ENCODE measurements around the gene ARMC9.

ARMC9 gene

DNA sequence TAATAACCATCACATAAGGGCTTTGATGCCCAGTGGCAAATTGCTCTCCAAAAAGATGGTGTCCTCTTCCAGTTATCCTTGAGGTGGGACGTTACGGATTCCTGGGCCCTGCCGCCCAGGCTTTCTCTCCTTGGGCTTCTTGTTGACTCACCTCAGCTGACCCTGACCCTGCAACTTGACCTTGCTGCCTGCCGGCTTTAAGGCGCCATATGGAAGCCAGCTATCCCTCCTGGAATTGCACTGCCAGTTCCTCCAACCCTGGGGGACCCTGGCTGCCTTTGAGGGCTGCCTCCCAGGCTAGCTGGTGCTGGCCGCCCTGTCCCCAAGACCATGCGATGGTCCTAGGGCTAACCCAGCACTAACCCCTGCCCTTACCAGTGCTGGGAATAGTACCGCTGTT is 168.7 kb downstream of the ARMC9 start:
- no peak for DNase-seq

DNA sequence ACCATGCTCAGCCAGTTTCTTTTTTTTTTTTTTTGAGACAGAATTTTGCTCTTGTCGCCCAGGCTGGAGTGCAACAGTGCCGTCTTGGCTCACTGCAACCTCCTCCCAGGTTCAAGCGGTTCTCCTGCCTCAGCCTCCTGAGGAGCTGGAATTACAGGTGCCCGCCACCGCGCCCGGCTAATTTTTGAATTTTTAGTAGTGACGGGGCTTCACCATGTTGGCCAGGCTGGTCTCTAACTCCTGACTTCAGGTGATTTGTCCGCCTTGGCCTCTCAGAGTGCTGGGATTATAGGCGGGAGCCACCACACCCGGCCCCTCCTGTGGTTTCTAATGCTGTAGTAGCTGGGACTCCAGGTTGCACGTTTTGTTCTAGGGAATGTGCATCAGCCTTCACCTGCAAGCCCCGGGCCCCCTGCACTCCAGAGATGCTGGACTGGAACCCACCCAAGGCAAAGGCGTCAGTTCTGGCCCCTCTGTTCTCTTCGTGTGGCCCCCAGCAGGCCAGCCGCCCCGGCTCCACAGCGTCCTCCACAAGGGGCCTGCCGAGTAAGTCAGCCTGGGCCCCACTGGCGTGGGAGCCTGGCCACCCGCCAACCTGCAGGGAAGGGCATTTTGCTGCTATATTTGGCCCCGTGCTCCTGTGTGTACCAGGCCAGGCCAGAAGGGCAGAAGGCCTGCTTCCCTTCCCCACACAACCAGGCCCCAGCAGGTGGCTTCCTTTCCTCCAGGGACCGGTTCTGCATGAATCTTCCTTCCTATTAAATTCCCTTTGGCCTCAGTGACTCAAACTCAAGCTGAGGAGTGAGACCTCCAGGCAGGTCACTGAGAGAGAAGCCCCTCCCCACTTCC is 171.4 kb downstream of the ARMC9 start:
- no peak for DNase-seq

DNA sequence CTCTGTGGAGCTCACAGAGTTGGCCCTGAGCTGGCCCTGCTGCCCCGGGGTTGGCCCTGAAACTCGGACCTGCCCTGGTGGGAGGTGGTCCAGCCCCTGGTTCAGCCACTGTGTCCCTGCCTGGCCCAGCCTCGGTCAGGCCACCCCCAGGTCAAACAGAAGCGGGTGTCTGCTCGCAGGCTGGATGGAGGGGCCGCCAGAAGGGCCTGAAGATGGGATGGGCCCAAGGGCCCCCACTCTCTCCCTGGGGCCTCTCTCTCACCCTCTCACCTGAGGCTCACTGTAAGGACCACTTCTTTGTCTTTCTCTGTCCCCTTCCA is 172.0 kb downstream of the ARMC9 start:
- DNase-seq: no peak

DNA sequence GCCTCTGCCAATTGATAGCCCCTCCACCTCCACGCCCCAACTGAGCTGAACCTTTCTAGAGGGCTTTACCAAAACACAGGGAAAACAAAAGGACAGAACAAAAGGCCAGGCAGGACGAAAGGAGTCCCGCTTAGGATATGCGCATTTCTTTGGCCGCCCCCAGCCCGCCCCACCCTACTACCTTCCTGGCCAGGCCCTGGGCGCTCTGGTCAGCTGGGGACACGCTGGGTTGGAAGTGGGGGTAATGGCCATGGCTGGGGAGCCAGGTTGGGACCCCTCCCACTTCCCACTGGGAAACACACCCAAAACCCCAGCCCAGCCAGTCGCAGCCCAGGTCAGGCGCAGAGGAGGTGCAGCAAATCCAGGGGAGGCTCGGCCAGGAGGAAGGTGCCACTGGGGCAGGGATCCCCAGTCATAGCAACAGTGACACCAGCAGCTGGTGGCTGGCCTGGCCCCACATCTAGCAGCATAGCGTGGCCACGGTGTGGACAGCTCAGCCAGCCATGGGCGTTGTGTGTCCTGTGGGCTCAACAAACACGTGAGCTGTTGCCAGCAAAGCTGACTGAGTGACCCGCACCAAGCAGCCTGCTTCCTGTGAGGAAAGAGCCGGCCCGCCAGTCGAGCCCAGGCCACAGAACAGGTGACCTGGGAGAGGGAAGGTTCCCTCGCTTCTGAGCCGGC is 172.5 kb downstream of the ARMC9 start:
- no peak for DNase-seq

DNA sequence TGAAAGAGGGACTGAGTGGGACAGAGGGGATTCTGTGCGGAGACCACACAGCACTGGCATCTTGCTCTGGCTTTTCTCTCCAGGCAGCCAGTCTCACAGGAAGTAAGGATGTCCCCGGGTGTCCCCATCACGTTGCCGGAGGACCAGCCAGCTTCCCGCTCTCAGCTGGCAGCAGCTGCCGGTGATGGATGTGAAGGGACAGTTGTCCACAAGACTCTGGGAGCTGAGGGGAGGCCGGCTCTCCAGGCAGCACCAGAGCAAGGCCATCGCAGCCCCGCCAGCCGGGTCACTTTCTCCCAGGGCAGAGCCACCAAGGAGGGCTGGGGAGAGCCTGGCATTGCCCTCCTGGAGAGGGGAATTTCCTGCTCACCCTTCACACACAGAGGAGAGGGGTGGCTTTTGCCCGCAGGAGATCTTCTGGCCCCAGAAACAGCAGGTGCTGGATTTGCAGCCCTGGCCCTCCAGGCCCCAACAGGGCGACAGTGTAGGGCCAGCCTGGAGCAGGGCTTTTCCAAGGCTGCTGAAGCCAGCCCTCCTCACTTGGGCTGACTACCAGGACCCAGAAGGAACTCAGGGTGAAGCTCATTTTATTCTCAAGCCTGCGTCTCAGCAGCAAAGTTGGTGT is 173.1 kb downstream of the ARMC9 start:
- no peak for DNase-seq

DNA sequence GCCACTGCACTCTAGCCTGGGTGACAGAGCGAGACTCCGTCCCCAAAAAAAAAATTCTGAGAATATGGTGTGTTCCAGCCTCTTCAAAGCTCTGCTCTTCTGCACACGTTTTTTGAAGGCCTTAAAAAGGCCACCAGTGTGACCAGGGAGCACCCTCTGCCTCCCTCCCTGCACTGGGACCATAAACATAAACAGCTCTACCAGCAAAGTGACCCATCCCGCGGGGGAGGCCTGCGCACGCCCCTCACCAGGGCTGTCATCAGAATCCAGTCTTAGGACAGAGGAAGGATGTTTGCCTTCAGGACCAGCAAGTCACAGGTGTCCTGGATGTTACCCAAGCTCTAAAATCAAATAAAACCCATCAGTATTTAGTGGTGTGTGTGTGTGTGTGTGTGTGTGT is 173.9 kb downstream of the ARMC9 start:
- DNase-seq: no peak

DNA sequence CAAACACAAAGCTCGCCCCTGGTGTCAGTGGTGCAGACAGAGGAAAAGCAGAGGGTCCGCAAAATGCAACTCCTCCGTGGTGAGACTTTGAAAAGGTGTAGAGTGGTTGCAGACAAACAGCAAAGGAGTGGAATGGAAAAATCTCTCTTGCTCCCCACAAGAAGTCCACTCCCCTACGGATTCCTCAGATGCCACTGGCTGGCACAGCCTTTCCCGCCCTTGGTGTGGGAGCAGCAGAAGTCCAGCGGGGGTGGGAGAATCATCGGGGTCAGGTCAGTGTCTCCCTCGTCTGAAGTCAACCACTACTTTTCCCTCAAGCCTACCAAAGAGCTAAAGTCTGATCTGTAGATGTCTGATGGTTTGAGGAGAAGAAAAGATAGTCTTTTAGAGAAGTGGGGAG is 174.8 kb downstream of the ARMC9 start:
- no peak for DNase-seq

DNA sequence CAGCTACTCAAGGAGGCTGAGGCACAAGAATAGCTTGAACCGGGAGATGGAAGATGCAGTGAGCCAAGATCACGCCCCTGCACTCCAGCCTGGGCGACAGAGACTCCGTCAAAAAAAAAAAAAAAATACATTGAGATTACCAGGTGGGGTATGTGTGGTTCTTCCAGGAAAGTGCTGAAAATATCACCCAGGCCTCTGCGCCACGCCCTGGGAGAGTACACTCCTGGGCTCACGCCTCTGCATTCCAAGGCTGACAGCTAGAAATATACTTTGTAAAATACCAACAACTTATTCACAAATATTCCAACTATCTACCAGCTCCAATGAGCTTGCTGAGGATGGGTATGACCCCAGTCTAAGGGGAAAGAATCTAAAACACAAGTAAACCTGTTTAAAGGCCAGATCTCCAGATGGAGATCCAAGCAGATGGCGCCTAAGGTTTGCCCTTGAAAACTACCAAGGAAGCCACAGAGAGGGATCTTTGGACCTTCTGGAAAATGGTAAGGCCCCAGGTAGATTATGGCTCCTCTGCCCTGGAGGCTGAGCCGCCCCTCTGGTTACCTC is 175.4 kb downstream of the ARMC9 start:
- no peak for DNase-seq

DNA sequence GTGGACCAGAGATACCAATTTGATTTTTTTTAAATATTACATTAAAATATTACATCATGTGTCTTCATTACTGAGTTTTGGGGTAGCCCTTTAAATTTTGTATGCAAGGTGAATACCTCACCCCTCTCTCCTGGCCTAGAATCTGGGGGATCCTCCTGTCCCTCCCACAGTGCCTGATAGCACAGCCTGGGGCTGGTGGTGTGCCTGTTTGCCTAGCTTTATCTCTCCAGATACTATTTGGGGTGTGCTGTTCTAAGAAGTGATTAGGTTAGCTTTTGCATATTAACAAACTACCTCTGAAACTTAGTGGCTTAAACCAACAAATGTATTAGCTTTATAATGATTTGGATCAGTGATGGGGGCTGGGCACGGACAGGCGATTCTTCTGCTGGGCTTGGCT is 176.3 kb downstream of the ARMC9 start:
- DNase-seq: no peak

DNA sequence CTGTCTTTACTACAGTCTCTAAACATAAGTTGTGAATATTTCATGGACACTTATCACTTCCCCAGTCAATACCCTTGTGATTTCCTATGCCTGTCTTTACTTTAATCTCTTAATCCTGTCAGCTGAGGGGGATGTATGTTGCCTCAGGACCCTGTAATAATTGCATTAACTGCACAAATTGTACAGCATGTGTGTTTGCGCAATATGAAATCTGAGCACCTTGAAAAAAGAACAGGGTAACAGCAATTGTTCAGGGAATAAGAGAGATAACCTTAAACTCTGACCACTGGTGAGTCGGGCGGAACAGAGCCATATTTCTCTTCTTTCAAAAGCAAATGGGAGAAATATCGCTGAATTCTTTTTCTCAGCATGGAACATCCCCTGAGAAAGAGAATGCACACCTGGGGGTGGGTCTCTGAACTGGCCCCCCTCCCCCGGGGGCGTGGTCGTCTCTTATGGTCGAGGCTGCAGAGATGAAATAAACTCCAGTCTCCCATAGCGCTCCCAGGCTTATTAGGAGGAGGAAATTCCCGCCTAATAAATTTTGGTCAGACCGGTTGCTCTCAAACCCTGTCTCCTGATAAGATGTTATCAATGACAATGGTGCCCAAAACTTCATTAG is 177.7 kb downstream of the ARMC9 start:
- DNase-seq: peak in 1 of 2 experiments; percentile 69

DNA sequence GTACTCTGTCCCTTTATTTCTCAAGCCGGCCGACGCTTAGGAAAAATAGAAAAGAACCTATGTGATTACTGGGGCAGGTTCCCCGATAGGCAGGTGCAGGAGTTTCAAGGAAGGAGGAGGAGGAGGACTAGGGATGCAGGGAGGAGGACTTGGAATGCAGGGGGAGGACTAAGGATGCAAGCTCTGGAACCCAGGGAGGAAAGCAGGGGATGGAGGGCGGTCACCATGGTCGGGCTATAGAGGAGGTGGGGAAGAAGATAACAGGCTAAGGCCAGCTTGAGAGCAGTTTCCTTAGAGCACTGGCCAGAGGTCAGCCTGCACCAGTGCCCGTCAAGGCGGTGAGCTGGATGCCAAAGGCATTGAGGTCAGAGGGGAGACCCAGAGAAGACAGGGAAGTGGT is 178.4 kb downstream of the ARMC9 start:
- no peak for DNase-seq

DNA sequence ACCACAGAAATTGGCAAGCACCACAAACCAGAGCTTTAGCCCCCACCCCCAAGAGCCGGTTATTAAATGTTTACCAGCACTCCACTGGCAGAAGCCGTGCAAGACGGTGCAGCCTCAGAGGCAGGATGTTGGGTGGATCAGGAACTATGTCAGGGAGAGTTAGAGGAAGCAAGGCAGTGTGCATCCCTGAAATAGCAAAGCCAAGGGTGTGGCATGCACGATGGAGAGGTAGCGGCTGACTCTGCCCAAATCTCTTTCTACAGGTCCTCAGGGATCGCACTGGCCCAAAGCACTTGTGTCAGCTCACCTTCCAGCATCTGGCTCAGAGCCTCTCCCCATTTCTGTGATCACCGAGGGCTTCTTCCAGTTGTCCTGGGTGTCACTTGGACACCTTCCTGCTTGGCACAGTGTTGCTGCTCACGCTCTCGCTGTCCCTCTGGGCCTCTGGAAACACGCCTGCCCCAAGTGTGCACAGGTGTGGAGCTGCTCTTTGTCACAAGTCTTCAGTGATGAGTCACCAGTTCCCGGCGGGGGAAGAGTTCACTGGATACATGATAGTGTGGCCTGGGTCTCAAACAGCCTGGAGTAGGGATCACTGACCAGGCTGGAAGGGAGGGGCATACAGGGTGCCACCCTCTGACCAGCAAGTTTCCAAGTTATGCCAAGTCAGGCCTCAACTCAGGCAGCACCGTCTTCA is 179.7 kb downstream of the ARMC9 start:
- no peak for DNase-seq

DNA sequence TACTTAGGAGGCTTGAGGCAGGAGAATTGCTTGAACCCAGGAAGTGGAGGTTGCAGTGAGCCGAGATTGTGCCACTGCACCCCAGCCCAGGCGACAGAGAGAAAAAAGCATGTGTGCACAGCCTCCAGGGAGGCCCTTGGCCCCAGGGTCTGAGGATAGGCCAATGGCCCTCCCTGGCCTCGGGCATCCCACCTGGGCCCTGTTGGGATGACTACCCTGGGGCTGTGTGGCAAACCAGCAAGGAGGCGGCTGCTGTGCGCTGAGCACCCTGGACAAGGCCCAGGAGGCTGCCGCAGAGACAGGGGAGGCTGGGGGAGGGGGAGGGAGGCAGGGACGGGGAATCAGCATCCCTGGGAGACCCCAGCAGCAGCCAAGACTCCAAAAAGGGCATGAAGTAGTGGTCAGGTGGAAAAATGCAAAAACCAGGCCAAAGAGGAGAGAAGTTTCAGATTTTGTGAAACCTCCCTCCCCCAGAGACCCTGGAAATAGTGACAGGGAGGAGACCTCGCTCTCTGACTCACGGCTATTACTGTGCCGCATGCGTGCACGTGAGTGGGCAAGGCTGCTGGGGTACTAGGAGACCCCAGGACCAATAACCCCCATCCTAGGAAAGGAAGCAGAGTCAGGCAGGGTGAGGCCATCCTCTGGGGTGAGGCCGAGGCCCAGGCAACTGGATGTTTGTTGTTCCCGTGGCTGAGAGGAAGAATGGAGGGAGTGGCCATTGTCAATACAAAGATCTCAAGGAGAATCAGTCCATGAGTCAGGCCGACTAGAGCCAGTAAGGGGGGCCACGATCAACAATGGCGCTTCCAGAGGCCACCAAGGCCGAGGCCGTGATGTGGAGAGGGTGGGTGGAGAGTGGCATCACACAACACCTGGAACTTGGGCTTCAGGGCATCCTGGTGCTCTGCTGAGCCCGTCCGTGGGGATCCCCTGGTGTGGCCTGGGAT is 181.1 kb downstream of the ARMC9 start:
- DNase-seq: no peak

DNA sequence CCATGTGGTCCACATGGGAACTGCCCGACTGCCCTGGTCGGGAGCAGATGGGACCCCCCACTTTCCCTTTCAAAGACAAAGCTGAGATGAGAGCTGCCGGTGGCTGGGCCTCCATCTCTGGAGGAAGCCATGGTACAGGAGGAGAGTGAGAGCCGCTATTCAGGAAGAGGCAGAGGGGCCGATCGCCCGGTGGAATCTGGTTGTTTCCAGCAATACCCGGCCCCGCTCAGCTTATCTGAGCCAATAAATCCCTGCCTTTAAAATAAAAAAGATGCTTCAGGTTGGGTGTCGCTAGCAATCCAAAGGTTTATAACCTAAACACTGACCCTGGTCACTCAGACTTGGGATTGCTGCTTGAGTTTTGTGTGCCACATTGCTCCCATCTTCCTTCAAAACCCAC is 181.9 kb downstream of the ARMC9 start:
- no peak for DNase-seq

DNA sequence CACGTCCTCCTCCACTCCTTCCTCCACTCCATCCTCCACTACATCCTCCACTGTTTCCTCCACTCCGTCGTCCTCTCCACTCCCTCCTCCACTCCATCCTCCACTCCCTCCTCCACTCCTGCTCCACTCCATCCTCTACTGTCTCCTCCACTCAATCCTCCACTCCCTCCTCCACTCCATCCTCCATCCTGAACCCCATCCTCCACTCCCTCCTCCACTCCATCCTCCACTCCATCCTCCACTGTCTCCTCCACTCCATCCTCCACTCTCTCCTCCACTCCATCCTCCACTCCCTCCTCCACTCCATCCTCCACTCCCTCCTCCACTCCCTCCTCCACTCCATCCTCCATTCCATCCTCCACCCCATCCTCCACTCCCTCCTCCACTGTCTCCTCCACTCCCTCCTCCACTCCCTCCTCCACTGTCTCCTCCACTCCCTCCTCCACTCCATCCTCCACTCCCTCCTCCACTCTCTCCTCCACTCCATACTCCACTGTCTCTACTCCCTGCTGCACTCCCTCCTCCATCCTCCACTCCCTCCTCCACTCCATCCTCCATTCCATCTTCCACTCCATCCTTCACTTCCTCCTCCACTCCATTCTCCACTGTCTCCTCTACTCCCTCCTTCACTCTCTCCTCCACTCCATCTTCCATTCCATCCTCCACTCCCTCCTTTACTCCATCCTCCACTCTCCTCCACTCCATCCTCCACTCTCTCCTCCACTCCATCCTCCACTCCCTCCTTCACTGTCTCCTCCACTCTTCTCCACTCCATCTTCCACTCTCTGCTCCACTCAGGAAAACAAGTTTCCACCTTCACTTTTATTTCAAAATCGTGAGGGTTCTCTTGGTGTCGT is 182.8 kb downstream of the ARMC9 start:
- DNase-seq: no peak

DNA sequence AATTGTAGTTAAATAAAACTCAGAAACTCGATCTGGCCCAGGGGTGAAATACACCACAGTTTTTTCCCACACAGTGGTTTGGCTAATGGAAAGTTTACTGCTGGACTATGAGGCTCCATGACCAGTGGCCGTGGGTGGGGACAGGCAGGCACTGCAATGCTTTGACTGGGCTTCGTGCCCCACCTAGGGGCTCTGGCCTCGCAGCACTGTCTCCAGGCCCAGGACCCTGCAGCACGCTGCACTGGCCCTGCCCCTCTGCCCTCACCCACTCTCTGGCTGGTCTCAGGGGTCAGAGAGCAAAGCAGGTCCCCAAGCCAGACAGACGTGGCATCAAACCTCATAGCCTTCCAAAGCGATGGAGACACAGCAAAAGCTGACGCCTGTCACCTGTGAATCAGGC is 183.7 kb downstream of the ARMC9 start:
- DNase-seq: no peak

DNA sequence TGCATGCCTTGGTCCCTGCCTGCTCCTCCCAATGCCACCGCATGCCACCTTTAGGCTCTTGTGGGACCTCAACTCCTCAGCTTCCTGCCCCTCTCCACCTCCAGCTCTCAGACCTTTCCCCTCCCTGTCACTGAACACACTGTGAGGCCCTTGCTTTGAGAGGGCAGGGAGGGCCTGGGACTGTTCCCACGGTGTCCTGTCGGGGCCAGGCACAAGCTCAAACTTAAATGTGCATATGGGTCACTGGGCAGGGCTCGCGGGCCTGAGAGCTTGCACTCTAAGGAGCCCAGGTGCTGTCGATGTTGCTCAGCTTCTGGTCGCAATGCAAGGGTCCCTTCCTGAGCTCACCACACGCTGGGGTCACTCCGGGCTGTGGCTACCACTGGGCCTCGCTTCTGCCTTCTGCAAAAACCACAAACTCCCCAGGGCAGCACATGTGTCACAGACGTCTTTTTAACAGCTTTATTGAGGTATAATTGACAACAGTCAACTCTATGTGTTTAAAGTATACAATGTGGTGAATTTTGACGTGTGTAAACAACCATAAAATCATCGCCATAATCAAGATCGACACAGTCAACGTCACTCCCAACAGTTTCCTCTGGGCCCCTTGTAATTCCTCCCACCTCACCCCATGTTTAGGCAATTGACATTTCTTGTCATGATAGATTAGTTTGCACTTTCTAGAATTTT is 185.1 kb downstream of the ARMC9 start:
- DNase-seq: no peak

DNA sequence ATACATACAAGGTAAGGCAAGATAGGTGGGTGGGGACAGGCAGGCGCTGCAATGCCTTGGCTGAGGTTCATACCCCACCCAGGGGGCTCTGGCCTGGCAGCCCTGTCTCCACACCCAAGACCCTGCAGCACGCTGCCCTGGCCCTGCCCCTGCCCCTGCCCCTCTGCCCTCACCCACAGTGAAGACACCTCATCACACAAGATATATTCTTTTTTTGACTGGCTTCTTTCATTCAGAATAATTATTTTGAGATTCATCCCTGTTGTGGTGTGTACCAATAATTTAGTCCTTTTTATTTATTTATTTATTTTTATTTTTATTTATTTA is 185.6 kb downstream of the ARMC9 start:
- DNase-seq: no peak

DNA sequence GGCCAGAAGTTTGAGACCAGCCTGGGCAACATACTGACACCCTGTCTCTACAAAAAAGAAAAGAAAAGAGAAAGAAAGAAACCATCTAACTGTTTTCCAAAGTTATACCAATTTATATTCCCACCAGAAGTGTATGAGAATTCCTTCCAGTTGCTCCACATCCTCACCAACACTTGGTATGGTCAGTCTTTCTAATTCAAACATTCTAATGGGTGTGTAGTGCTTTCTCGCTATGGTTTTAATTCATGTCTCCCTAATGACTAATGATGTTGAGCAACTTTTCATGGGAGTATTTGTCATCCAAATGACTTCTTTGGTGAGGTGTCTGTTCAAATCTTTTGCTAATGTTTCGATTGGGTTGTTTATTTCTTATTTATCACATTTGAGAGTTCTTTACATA is 186.5 kb downstream of the ARMC9 start:
- no peak for DNase-seq

DNA sequence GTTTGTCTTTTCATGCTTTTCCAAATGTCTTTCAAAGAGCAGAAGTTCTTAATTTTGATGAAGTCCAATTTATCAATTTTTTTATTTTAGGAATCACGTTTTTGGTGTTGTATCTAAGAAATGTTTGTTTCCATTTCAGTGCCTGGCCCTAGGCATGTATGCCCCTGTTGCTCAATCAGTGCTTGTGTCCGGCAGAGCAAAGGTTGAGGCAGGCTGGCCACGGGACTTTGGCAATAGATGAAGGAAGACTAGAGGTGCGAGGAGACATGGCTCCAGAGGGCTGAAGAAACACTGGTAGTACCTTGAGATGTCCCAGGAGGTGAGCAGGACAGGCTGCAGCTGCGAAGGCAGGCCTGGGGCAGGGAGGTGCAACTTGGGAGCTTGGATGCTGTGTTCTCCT is 187.0 kb downstream of the ARMC9 start:
- DNase-seq: no peak
